Liver (tissue), 3 donors: ENCODE measurements around the gene COPB2.

Experiments
- CTCF ChIP-seq: fragments of 150-350 bp; IDR thresholded peaks from 2 replicates; pipeline ENCODE4 v1.5.1; 2017; ENCODE audit warnings: improper control_type of control experiment, low read depth, low read length; ENCODE audit not compliant: missing input control
- EGR1 ChIP-seq, 2 donors: IDR thresholded peaks; 2 replicates each; pipeline ENCODE4 v1.6.1; 2016 to 2018; ENCODE audit warnings: antibody characterized with exemption in 2 of 2, low read depth in 2 of 2
- FOXA1 ChIP-seq: IDR thresholded peaks from 2 replicates; pipeline ENCODE4 v1.6.1; 2016; ENCODE audit warnings: antibody characterized with exemption
- FOXA2 ChIP-seq: IDR thresholded peaks from 2 replicates; pipeline ENCODE4 v1.6.1; 2016; ENCODE audit warnings: antibody characterized with exemption
- GABPA ChIP-seq, 2 donors: IDR thresholded peaks in 1 of 2; conservative IDR thresholded peaks in 1 of 2; 2 replicates each; pipeline ENCODE4 v1.6.1; 2016; ENCODE audit warnings: antibody characterized with exemption in 2 of 2, mild to moderate bottlenecking in 1 of 2, moderate library complexity in 1 of 2
- MAX ChIP-seq: IDR thresholded peaks from 2 replicates; pipeline ENCODE4 v1.6.1; 2016; ENCODE audit warnings: antibody characterized with exemption
- RAD21 ChIP-seq, 2 donors: IDR thresholded peaks; 2 replicates each; pipeline ENCODE4 v1.6.1; 2016; ENCODE audit warnings: antibody characterized with exemption in 2 of 2, mild to moderate bottlenecking in 2 of 2
- SP1 ChIP-seq: IDR thresholded peaks from 2 replicates; pipeline ENCODE4 v1.6.1; 2018; ENCODE audit warnings: antibody characterized with exemption, mild to moderate bottlenecking
- TAF1 ChIP-seq: conservative IDR thresholded peaks from 2 replicates; pipeline ENCODE4 v1.6.1; 2016; ENCODE audit warnings: antibody characterized with exemption, mild to moderate bottlenecking
- YY1 ChIP-seq: IDR thresholded peaks from 2 replicates; pipeline ENCODE4 v1.6.1; 2016; ENCODE audit warnings: antibody characterized with exemption, mild to moderate bottlenecking
- ZBTB33 ChIP-seq: IDR thresholded peaks from 2 replicates; pipeline ENCODE4 v1.6.1; 2016; ENCODE audit warnings: antibody characterized with exemption
- donor health status: healthy.
- donor health status: healthy.

GRCh38 chr3:139433089-139433488, 43.6 kb upstream of the COPB2 start:
- TF ChIP-seq ZBTB33 (no peak), CTCF (no peak), TAF1 (no peak), SP1 (no peak), GABPA (IDR thresholded peaks at IDR 0.05 in 1 of 2, conservative IDR thresholded peaks at IDR 0.05 in 1 of 2) (no peak), FOXA1 (no peak), RAD21 (IDR thresholded peaks at IDR 0.05) (no peak), EGR1 (IDR thresholded peaks at IDR 0.05; ENCODE audit: low read depth in 2 of 2) (no peak), MAX (no peak), YY1 (no peak), FOXA2 (no peak)
